Immature natural killer cell (primary cell): ENCODE results near the gene LLGL1. TPM values are rescaled to one million over a fixed set of nuclear protein-coding genes. Genes with fewer than 3 reads are reported as not detected.
A peak's percentile ranks its signal among the peaks of the same experiment; 100 is the strongest.

Experiments used
- DNase-seq, 3 donors: peaks; one replicate each; pipeline ENCODE4 v3.0.0; 2022; ENCODE audit warnings: mixed read lengths in 1 of 3
- H3K27ac Mint-ChIP-seq, 6 donors: one replicate each; pipeline ENCODE4 v1.8.0; 2020; ENCODE audit warnings: mixed read lengths in 6 of 6, mild to moderate bottlenecking in 5 of 6, inconsistent platforms in 4 of 6, moderate library complexity in 3 of 6
- H3K27me3 Mint-ChIP-seq, 3 donors: one replicate each; pipeline ENCODE4 v1.8.0; 2020 to 2021; ENCODE audit warnings: low read depth in 3 of 3, mild to moderate bottlenecking in 3 of 3, mixed read lengths in 3 of 3, moderate library complexity in 3 of 3, inconsistent platforms in 1 of 3
- H3K36me3 Mint-ChIP-seq, 3 donors: one replicate each; pipeline ENCODE4 v1.8.0; 2020; ENCODE audit warnings: mixed read lengths in 3 of 3, inconsistent platforms in 2 of 3, mild to moderate bottlenecking in 2 of 3
- H3K4me1 Mint-ChIP-seq, 2 donors: one replicate each; pipeline ENCODE4 v1.8.0; 2020; ENCODE audit warnings: inconsistent platforms in 2 of 2, mild to moderate bottlenecking in 2 of 2, mixed read lengths in 2 of 2, moderate library complexity in 1 of 2
- H3K4me3 Mint-ChIP-seq, 5 donors: one replicate each; pipeline ENCODE4 v1.8.0; 2020; ENCODE audit warnings: mild to moderate bottlenecking in 5 of 5, mixed read lengths in 5 of 5, inconsistent platforms in 3 of 5, moderate library complexity in 3 of 5
- H3K9me3 Mint-ChIP-seq, 6 donors: one replicate each; pipeline ENCODE4 v1.8.0; 2020; ENCODE audit warnings: mild to moderate bottlenecking in 6 of 6, mixed read lengths in 6 of 6, inconsistent platforms in 4 of 6, moderate library complexity in 3 of 6
- polyA plus RNA-seq, 3 donors: library from polyadenylated mRNA; unstranded; fragments of 300-500 nt; fragmentation: Illumina TruSeq; gene quantifications; one replicate each; pipeline ENCODE4 v1.2.3, GENCODE V29; 2021

LLGL1 gene
- polyA plus RNA-seq, 3 donors from 2014 or later, result 2.0 to 3.1 TPM; not detected in 1

- Mint-ChIP-seq H3K36me3 (peaks cover 0 to 7% (median 0%) of the 10 kb centered on the region in 3 donors), H3K4me3 (peak overlapping the region; percentile 92 to 97 (median 94)), H3K27ac (peak overlapping the region; percentile 86 to 99 (median 94)), H3K9me3 (no peaks in the 10 kb centered on the region), H3K4me1 (peaks cover 70 to 74% of the 10 kb centered on the region in 2 donors), H3K27me3 (peaks cover 13 to 16% (median 14%) of the 10 kb centered on the region in 3 donors)
- no peak for DNase-seq
These were observed 39.4 kb upstream of the LLGL1 start for GRCh38 chr17:18185832-18186626.

GRCh38 chr17:18186627-18186982 lies 38.8 kb upstream of the LLGL1 start:
- Mint-ChIP-seq H3K36me3 (peaks cover 0 to 7% (median 0%) of the 10 kb centered on the region in 3 donors), H3K27me3 (peaks cover 13 to 16% (median 14%) of the 10 kb centered on the region in 3 donors), H3K27ac (peak overlapping the region; percentile 28 to 95 (median 86)), H3K4me3 (peak overlapping the region; percentile 92 to 97 (median 94)), H3K9me3 (no peaks in the 10 kb centered on the region), H3K4me1 (peaks cover 75 to 80% of the 10 kb centered on the region in 2 donors)
- no peak for DNase-seq

DNA sequence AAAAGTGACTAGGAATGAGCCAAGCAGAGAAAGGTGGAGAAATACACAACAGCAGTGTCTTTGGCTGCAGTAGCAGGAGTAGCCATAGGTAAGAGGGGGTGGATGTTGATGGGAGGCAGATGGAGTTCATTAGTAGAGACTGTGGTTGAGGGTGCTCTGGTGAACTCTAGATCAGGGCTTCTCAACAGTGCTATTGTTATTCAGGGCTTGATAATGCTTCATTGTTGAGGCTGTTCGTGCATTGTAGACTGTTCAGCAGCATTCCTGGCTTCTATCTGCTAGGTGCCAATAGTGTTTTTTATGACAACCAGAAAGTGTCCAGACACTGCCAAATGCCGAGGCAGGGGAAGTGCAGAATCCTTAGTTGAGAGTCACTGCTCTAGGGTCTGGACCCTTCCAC lies 38.2 kb upstream of the LLGL1 start:
- Mint-ChIP-seq H3K27ac (peak overlapping the region; percentile 28 to 95 (median 86)), H3K9me3 (no peaks in the 10 kb centered on the region), H3K36me3 (peaks cover 0 to 7% (median 0%) of the 10 kb centered on the region in 3 donors), H3K4me3 (peak overlapping the region; percentile 92 to 97 (median 94)), H3K27me3 (peaks cover 11 to 16% (median 14%) of the 10 kb centered on the region in 3 donors), H3K4me1 (peaks cover 79 to 81% of the 10 kb centered on the region in 2 donors)
- DNase-seq, result no peak

DNA sequence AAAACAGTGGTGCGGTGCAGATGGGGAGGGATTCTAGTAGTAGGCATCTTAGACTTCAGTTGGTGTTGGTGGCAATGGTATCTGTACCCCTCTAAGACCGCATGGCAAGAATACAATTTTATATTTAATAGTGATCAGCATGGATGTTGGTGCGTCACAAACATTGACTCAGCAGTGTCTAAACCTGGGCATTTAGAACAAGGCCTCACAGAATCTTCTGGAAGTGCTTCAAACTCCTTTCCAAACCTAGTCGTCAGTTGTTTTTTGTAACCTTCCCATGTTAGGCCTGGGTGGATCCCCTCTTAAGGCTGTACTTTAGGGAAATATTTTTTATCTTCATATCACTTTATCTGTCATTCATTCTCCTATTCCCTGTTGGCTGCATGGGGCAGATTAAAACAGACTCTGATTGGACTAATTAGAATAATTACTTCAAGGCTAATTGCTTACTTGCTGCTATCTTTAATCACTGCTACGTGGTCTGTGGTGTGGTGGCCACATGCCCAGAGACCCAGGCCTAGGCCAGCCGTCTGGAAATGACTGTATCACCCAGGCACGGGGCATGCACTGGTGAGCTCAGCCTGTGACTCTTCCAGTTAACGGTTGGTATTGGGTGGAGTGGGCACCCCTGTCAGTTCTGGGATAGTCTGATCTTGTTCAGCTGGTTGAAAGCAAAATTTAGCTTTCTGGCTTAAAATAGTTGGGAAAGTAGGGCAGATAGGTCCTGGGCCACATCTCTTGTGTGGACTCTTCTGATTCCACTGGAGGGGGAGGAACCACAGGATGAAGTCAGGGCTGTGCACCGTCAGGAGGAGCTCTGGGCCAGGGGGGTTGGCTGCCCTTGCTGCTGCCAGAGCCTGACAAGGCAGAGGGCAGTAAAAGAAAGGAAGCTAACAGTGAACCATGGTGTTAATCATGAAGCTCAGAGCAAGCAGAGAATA lies 37.3 kb upstream of the LLGL1 start:
- peaks cover 0 to 7% (median 0%) of the 10 kb centered on the region in 3 donors for H3K36me3 Mint-ChIP-seq
- peak overlapping the region; percentile 33 to 95 (median 84) for H3K27ac Mint-ChIP-seq
- DNase-seq, result peak in 1 of 3 donors; percentile 11
- peak overlapping the region; percentile 92 to 97 (median 94) for H3K4me3 Mint-ChIP-seq
- peaks cover 75 to 76% of the 10 kb centered on the region in 2 donors for H3K4me1 Mint-ChIP-seq
- H3K9me3 Mint-ChIP-seq, result no peaks in the 10 kb centered on the region
- peaks cover 11 to 15% (median 14%) of the 10 kb centered on the region in 3 donors for H3K27me3 Mint-ChIP-seq

- no peaks in the 10 kb centered on the region for H3K9me3 Mint-ChIP-seq
- peaks cover 72 to 83% of the 10 kb centered on the region in 2 donors for H3K4me1 Mint-ChIP-seq
- H3K27me3 Mint-ChIP-seq, result peaks cover 2 to 6% (median 2%) of the 10 kb centered on the region in 3 donors
- DNase-seq, result no peak
- H3K27ac Mint-ChIP-seq, result peak overlapping the region in 5 of 6 donors; percentile 1 to 77 (median 38)
- H3K4me3 Mint-ChIP-seq, result peak overlapping the region in 2 of 5 donors; percentile 3 to 27
- peaks cover 0 to 12% (median 5%) of the 10 kb centered on the region in 3 donors for H3K36me3 Mint-ChIP-seq
These were observed 34.7 kb upstream of the LLGL1 start for GRCh38 chr17:18190628-18191235.

- H3K27ac Mint-ChIP-seq, result peak overlapping the region in 4 of 6 donors; percentile 18 to 77 (median 37)
- H3K9me3 Mint-ChIP-seq, result no peaks in the 10 kb centered on the region
- H3K36me3 Mint-ChIP-seq, result peaks cover 0 to 16% (median 9%) of the 10 kb centered on the region in 3 donors
- peaks cover 2 to 6% (median 2%) of the 10 kb centered on the region in 3 donors for H3K27me3 Mint-ChIP-seq
- peak overlapping the region in 1 of 5 donors; percentile 27 for H3K4me3 Mint-ChIP-seq
- peaks cover 66 to 83% of the 10 kb centered on the region in 2 donors for H3K4me1 Mint-ChIP-seq
- no peak for DNase-seq
These were observed 34.2 kb upstream of the LLGL1 start for GRCh38 chr17:18191236-18191667.

DNA sequence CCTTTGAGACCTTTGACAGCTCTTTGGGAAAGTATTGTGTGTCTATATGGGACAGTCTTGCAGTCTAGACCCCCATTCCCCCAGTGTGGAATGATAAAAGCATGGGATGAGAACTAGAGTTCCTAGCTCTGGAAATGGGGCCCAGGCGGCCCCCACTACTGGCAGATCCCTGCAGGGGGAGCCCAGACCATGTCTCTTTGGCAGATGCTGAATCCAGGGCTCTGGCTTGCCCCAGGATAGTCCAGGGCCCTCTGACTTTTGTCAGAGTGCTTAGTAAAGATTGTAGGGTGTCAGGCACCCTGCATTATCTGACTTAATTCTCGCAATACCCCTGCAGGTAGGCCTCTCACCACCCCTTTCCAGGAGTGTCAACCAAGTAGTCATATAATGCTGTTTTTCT lies 33.5 kb upstream of the LLGL1 start:
- Mint-ChIP-seq H3K4me3 (no peak overlapping the region), H3K9me3 (no peaks in the 10 kb centered on the region), H3K36me3 (peaks cover 0 to 16% (median 9%) of the 10 kb centered on the region in 3 donors), H3K27me3 (peaks cover 0 to 6% (median 2%) of the 10 kb centered on the region in 3 donors), H3K4me1 (peaks cover 59 to 82% of the 10 kb centered on the region in 2 donors), H3K27ac (peak overlapping the region in 3 of 6 donors; percentile 16 to 48 (median 40))
- DNase-seq, result no peak

DNA sequence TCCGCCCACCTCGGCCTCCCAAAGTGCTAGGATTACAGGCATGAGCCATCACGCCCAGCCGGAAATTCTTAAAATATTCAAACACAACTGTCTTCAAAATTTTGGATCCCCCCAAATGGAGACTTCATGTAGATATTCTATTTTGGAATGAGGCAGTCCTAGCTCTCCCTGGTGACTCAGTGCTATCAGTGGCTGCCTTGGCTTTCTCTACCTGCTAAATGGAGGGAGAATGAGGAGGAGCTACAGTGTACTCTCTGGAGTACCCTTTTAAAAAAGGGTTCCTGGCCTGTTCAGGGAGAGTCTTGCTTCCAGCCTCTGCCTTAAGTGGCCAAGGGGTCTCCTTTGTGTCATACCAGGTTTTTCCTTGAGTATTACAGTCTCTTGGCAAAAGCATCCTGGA lies 31.0 kb upstream of the LLGL1 start:
- peaks cover 8 to 19% (median 16%) of the 10 kb centered on the region in 3 donors for H3K36me3 Mint-ChIP-seq
- H3K9me3 Mint-ChIP-seq, result no peaks in the 10 kb centered on the region
- H3K27ac Mint-ChIP-seq, result peak overlapping the region in 3 of 6 donors; percentile 13 to 28 (median 26)
- peaks cover 0 to 6% (median 0%) of the 10 kb centered on the region in 3 donors for H3K27me3 Mint-ChIP-seq
- no peak overlapping the region for H3K4me3 Mint-ChIP-seq
- H3K4me1 Mint-ChIP-seq, result peaks cover 56 to 85% of the 10 kb centered on the region in 2 donors
- DNase-seq, result no peak

DNA sequence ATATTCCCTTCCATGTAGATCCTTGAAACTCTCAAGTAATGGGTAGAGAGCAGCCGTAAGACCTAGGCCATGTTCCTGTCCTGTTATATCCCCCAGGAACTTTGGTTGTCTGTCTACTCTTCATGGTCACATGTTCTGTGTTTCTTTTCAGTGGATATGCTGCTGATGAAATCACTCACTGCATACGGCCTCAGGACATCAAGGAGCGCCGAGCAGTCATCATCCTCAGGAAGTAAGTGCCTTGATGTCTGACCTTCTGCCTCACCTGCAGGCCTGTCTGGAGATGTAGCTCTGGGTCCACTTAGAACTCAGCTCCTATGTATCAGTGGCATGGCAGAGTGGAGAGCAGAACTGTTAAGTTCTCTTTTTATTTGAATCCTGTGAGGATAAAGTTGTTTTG lies 30.6 kb upstream of the LLGL1 start:
- Mint-ChIP-seq H3K27ac (peak overlapping the region in 2 of 6 donors; percentile 17 to 26), H3K27me3 (peaks cover 0 to 6% (median 0%) of the 10 kb centered on the region in 3 donors), H3K4me3 (no peak overlapping the region), H3K36me3 (peaks cover 8 to 19% (median 16%) of the 10 kb centered on the region in 3 donors), H3K9me3 (no peaks in the 10 kb centered on the region), H3K4me1 (peaks cover 54 to 85% of the 10 kb centered on the region in 2 donors)
- no peak for DNase-seq

DNA sequence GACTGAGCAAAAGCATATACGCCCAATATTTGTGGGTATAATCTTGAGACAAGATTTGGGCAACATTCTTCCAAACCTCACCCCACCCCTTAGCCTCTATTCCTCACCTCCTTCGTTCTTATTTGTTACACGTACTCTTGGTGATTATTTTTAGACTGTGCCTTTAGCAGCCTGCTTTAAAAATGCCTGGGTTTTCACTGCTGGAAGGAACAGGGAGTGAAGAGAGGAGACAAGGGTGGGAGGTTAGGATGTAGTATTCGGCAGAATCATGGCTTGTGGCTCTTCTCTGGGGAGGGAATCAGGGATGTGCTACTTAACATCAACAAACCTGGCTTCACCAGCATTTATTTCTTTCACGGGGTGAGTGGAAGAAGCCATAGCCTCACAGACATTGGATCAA lies 30.2 kb upstream of the LLGL1 start:
- Mint-ChIP-seq H3K27ac (peak overlapping the region in 2 of 6 donors; percentile 7 to 65), H3K9me3 (no peaks in the 10 kb centered on the region), H3K27me3 (peaks cover 0 to 6% (median 0%) of the 10 kb centered on the region in 3 donors), H3K4me1 (peaks cover 53 to 83% of the 10 kb centered on the region in 2 donors), H3K4me3 (no peak overlapping the region), H3K36me3 (peaks cover 8 to 19% (median 16%) of the 10 kb centered on the region in 3 donors)
- no peak for DNase-seq

- peaks cover 8 to 19% (median 16%) of the 10 kb centered on the region in 3 donors for H3K36me3 Mint-ChIP-seq
- peaks cover 47 to 77% of the 10 kb centered on the region in 2 donors for H3K4me1 Mint-ChIP-seq
- DNase-seq, result no peak
- peak overlapping the region in 3 of 6 donors; percentile 11 to 34 (median 15) for H3K27ac Mint-ChIP-seq
- H3K9me3 Mint-ChIP-seq, result no peaks in the 10 kb centered on the region
- H3K27me3 Mint-ChIP-seq, result peaks cover 0 to 6% (median 2%) of the 10 kb centered on the region in 3 donors
- peak overlapping the region in 1 of 5 donors; percentile 11 for H3K4me3 Mint-ChIP-seq
These were observed 27.8 kb upstream of the LLGL1 start for GRCh38 chr17:18197535-18198194.

- DNase-seq, result no peak
- H3K4me1 Mint-ChIP-seq, result peaks cover 50 to 78% of the 10 kb centered on the region in 2 donors
- H3K27me3 Mint-ChIP-seq, result peaks cover 0 to 6% (median 5%) of the 10 kb centered on the region in 3 donors
- peak overlapping the region in 1 of 5 donors; percentile 22 for H3K4me3 Mint-ChIP-seq
- no peaks in the 10 kb centered on the region for H3K9me3 Mint-ChIP-seq
- H3K27ac Mint-ChIP-seq, result peak overlapping the region in 3 of 6 donors; percentile 15 to 71 (median 68)
- H3K36me3 Mint-ChIP-seq, result peaks cover 8 to 19% (median 16%) of the 10 kb centered on the region in 3 donors
These were observed 26.9 kb upstream of the LLGL1 start for GRCh38 chr17:18198530-18198929.
